ENCODE results near the gene COG2.

COG2 gene

DNA sequence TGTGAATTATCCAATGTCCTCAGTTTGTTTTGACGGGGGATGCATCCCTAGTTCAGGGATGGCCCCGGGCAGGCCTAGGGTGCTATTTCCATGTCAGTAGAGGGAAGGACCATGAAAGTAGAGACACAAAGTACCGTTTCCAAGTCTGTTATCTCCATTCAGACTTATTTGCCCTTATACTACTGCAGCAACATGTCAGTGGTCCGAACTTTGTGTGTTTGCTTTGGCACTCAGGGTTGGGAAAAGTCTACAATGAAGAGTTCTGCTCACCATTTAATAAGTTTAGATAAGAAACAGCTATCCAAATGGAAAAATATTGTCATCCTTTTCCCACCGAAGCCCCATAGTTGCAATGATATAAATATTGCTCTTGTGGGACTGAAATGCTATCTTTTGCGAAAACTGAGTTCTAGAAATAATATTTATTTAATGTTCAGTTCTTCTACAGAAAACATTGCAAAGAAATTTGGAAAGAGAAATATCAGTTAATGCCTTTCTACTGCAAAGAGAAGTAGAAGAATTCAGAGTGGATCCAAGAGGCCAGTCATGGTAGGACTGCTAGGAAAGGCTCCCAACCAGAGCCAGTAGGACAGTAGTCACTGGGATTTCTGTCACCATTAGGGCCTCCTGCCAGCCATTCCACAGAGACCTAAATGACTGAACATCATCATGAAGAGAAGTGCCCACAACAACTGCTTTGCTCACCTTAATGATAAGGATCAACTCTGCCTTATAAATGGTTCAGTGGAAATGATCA lies 83.2 kb downstream of the COG2 start:
- H3K27ac ChIP-seq = no peak overlapping the region
- TF ChIP-seq, protein P1, sequence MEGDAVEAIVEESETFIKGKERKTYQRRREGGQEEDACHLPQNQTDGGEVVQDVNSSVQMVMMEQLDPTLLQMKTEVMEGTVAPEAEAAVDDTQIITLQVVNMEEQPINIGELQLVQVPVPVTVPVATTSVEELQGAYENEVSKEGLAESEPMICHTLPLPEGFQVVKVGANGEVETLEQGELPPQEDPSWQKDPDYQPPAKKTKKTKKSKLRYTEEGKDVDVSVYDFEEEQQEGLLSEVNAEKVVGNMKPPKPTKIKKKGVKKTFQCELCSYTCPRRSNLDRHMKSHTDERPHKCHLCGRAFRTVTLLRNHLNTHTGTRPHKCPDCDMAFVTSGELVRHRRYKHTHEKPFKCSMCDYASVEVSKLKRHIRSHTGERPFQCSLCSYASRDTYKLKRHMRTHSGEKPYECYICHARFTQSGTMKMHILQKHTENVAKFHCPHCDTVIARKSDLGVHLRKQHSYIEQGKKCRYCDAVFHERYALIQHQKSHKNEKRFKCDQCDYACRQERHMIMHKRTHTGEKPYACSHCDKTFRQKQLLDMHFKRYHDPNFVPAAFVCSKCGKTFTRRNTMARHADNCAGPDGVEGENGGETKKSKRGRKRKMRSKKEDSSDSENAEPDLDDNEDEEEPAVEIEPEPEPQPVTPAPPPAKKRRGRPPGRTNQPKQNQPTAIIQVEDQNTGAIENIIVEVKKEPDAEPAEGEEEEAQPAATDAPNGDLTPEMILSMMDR (conservative IDR thresholded peaks at IDR 0.05) = no peak
- no peak for TF ChIP-seq ZFX (IDR thresholded peaks at IDR 0.05)

DNA sequence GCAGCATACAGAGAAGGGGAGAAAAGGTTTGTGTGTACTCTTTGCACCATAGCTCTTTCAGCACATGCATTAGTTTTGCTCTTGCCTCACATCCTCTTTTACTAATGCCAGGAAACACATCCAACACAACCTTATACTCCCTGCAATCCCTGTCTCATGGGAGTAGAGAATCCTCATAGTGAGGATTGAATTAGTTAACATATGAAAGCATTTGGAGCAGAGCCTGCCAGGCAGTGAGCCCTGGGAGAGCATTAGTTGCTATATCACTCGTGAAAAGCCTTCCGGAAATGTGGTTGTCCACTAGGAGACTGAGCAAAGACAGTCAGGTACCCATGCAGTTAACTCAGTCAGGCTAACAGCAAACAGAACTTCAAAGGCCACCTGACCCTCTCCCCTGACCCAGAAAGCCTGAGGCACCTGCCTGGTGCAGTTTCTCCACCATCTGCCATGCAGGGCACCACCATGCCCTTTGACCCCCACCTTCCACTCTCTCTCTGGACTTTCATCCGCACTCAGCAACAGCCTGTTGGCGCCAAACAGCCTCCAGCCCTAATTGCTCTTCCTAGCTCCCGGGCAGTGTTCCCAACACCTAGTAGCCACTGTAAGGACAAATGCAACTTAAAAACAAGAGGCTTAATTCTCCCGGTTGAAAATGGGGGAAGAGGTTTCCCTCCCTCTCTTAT lies 86.6 kb downstream of the COG2 start:
- TF ChIP-seq, protein P1 (conservative IDR thresholded peaks at IDR 0.05) = no peak
- no peak for TF ChIP-seq ZFX (IDR thresholded peaks at IDR 0.05)
- H3K27ac ChIP-seq = no peak overlapping the region

DNA sequence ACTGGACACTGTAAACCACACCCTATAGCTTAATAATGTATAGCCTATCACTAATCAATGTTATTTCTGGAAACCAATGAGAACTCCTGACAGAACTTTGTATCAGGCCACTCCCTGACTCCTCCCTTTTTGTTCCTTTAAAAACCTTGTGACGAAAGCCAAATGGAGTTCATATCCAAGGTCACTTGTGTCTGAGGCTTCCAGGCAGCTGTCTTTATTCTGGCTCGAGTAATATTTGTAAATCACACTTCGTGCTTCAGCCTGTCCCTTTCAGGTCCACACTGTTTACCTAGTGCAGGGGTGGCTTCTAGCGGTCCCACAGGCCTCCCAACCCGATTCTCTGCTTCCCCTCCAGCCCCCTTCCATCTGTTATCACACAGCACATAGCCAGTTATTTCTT lies 88.7 kb downstream of the COG2 start:
- TF ChIP-seq, protein P1 (conservative IDR thresholded peaks at IDR 0.05) = no peak
- no peak for TF ChIP-seq ZFX (IDR thresholded peaks at IDR 0.05)
- peak overlapping the region; percentile 15; the same call in 1 of the 2 replicates for H3K27ac ChIP-seq

DNA sequence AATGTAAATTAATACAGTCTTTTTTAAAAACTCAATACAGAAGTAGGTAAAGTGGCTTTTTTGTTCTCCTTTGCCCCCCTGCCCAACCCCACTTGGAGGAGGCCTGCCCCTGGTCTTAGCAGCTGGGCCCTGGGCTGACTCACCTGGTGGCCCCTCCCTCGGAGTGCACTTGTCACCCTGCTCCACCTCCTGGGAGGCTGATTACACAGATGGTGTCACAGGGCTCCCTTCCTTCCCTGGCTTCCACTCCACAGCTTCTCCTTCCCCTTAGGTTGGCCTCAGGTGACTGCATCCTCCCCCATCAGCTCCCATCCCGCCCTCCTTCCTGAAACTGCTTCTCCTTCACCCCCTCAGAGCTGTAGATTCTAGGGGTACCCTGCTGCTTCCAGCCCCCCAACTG lies 93.2 kb downstream of the COG2 start:
- no peak overlapping the region for H3K27ac ChIP-seq
- TF ChIP-seq ZFX (IDR thresholded peaks at IDR 0.05) = no peak
- TF ChIP-seq, protein P1 (conservative IDR thresholded peaks at IDR 0.05) = no peak

DNA sequence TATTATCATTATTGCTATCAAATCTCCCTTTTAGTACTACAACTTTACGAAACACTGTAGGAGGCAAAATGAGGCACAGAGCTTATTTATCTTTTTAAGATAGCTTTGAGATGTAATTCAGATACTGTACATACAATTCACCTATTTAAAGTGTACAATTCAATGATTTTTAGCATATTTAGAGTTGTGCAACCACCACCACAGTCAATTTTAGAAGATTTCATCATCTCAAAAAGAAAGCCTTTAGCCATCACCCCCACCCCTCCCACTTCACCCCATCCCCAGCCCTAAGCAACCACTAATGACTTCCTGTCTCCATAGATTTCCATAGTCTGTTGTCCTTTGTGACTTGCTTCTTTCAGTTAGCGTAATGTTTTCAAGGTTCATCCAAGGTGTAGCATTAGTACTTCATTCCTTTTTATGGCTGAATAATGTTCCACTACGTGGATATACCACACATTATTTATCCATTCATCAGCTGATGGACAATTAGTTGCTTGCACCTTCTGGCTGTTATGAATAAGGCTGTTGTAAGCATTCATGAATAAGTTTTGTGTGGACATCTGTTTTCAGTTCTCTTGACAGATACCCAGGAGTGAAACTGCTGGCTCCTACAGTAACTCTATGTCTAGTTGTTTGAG lies 95.5 kb downstream of the COG2 start:
- no peak for TF ChIP-seq ZFX (IDR thresholded peaks at IDR 0.05)
- TF ChIP-seq, protein P1 (conservative IDR thresholded peaks at IDR 0.05) = no peak
- H3K27ac ChIP-seq = no peak overlapping the region

DNA sequence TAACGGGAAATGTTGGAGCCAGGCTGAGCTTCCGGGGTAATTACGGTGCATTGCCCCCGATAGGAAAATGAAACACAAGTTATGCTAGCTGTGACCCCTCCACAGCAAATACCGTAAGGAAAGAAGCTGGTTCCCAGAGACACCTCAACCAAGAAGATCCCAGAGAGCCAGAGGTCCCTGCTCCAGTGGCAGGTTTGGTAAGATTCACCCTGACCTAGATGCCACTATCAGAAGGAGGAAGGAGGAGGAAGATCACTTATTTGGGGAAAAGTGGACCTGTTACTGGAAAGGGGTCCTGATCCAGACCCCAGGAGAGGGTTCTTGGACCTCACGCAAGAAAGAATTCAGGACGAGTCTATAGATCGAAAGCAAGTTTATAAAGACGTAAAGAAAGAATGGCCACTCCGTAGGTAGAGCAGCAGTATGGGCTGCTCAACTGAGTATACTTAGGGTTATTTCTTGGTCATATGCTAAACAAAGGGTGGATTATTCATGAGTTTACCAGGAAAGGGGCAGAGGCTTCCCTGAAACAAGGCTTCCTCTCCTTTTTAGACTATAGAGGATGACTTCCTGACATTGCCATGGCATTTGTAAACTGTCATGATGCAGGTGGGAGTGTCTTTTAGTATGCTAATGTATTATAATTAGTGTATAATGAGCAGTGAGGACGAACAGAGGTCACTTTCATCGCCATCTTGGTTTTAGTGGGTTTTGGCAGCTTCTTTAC lies 97.4 kb downstream of the COG2 start:
- no peak for TF ChIP-seq ZFX (IDR thresholded peaks at IDR 0.05)
- TF ChIP-seq, protein P1 (conservative IDR thresholded peaks at IDR 0.05) = no peak

More for the DNA sequence above, 97.4 kb downstream of the COG2 start:
- no peak overlapping the region for H3K27ac ChIP-seq

Data from C4-2B (cell line).